CD14-positive monocyte (primary cell): ENCODE results near the gene MPL. TPM values are rescaled to one million over a fixed set of nuclear protein-coding genes. Genes with fewer than 3 reads are reported as not detected.

Experiments
- DNase-seq, 3 donors: peaks; one replicate each; pipeline ENCODE4 v3.0.0-alpha.2; 2011 to 2022
- H2AFZ ChIP-seq: 2 replicates; pipeline ENCODE4 v1.6.0; 2012; ENCODE audit warnings: mild to moderate bottlenecking, low read depth, low read length, inconsistent platforms; ENCODE audit not compliant: insufficient read depth, poor library complexity, severe bottlenecking
- H3K27ac ChIP-seq, 2 donors: 1 replicate in 1 of 2; 2 replicates in 1 of 2; pipeline ENCODE4 v1.5.1; 2012 to 2013; ENCODE audit warnings: low read length in 2 of 2, control low read depth in 1 of 2, inconsistent platforms in 1 of 2, low read depth in 1 of 2, mild to moderate bottlenecking in 1 of 2
- H3K27me3 ChIP-seq, 2 donors: one replicate each; pipeline versions ENCODE4 v1.6.0 to v1.6.1; 2011 to 2013; ENCODE audit warnings: low read length in 2 of 2; ENCODE audit not compliant: control insufficient read depth in 2 of 2, insufficient read depth in 2 of 2
- H3K36me3 ChIP-seq, 2 donors: replicated peaks in 1 of 2; 1 replicate in 1 of 2; 2 replicates in 1 of 2; pipeline versions ENCODE4 v1.5.1 to v1.6.1; 2012 to 2013; ENCODE audit warnings: low read length in 2 of 2, control low read depth in 1 of 2, inconsistent platforms in 1 of 2, mild to moderate bottlenecking in 1 of 2; ENCODE audit not compliant: insufficient read depth in 2 of 2, control insufficient read depth in 1 of 2
- H3K4me1 ChIP-seq, 2 donors: 1 replicate in 1 of 2; 2 replicates in 1 of 2; pipeline versions ENCODE4 v1.5.1 to v1.6.1; 2012 to 2013; ENCODE audit warnings: low read length in 2 of 2, control low read depth in 1 of 2, inconsistent platforms in 1 of 2, mild to moderate bottlenecking in 1 of 2, moderate library complexity in 1 of 2; ENCODE audit not compliant: insufficient read depth in 2 of 2, control insufficient read depth in 1 of 2
- H3K4me2 ChIP-seq: replicated peaks from 2 replicates; pipeline ENCODE3; 2012; ENCODE audit warnings: low read length, moderate library complexity, mild to moderate bottlenecking; ENCODE audit not compliant: poor library complexity, severe bottlenecking; ENCODE audit errors: extremely low read depth
- H3K4me3 ChIP-seq, 3 experiments: fragments of 200-600 bp in 1 of 3; sonication (generic) in 1 of 3; replicated peaks in 1 of 3; 1 replicate in 2 of 3; 2 replicates in 1 of 3; pipeline ENCODE4 v1.5.1; 2011 to 2013; ENCODE audit warnings: low read length in 3 of 3, mild to moderate bottlenecking in 3 of 3, control low read depth in 2 of 3, low read depth in 2 of 3, inconsistent platforms in 1 of 3, moderate library complexity in 1 of 3
- H3K79me2 ChIP-seq: 2 replicates; pipeline ENCODE4 v1.6.0; 2012; ENCODE audit warnings: mild to moderate bottlenecking, control low read depth, inconsistent platforms, low read length, moderate library complexity; ENCODE audit not compliant: insufficient read depth
- H3K9ac ChIP-seq: 2 replicates; pipeline ENCODE4 v1.6.0; 2017; ENCODE audit warnings: low read length, mild to moderate bottlenecking; ENCODE audit not compliant: insufficient read depth, poor library complexity, severe bottlenecking
- H3K9me3 ChIP-seq, 2 donors: replicated peaks in 1 of 2; 1 replicate in 1 of 2; 2 replicates in 1 of 2; pipeline versions ENCODE4 v1.5.1 to v1.6.1; 2012 to 2013; ENCODE audit warnings: low read length in 2 of 2, control low read depth in 1 of 2; ENCODE audit not compliant: control insufficient read depth in 1 of 2, insufficient read depth in 1 of 2
- H4K20me1 ChIP-seq: 2 replicates; pipeline ENCODE4 v1.6.0; 2012; ENCODE audit warnings: mild to moderate bottlenecking, low read length, control low read depth, moderate library complexity; ENCODE audit not compliant: insufficient read depth
- H3K27ac Mint-ChIP-seq, 7 donors: one replicate each; pipeline ENCODE4 v1.8.0; 2020; ENCODE audit warnings: mild to moderate bottlenecking in 7 of 7, mixed read lengths in 7 of 7, moderate library complexity in 6 of 7, inconsistent platforms in 2 of 7
- H3K27me3 Mint-ChIP-seq, 3 donors: one replicate each; pipeline ENCODE4 v1.8.0; 2021 to 2022; ENCODE audit warnings: low read depth in 3 of 3, mild to moderate bottlenecking in 3 of 3, mixed read lengths in 3 of 3, moderate library complexity in 3 of 3, inconsistent platforms in 1 of 3
- H3K36me3 Mint-ChIP-seq, 2 donors: one replicate each; pipeline ENCODE4 v1.8.0; 2020; ENCODE audit warnings: mixed read lengths in 2 of 2, inconsistent platforms in 1 of 2, mild to moderate bottlenecking in 1 of 2
- H3K4me1 Mint-ChIP-seq: one replicate; pipeline ENCODE4 v1.8.0; 2020; ENCODE audit warnings: mild to moderate bottlenecking, mixed read lengths
- H3K4me3 Mint-ChIP-seq, 2 donors: one replicate each; pipeline ENCODE4 v1.8.0; 2020; ENCODE audit warnings: mild to moderate bottlenecking in 2 of 2, mixed read lengths in 2 of 2, moderate library complexity in 1 of 2
- H3K9me3 Mint-ChIP-seq, 7 donors: one replicate each; pipeline ENCODE4 v1.8.0; 2020 to 2022; ENCODE audit warnings: mixed read lengths in 7 of 7, mild to moderate bottlenecking in 6 of 7, moderate library complexity in 6 of 7, inconsistent platforms in 2 of 7
- CTCF ChIP-seq: fragments of 200-600 bp; IDR thresholded peaks from one replicate; pipeline ENCODE4 v1.8.0; 2022; ENCODE audit warnings: antibody characterized with exemption, mild to moderate bottlenecking
- WGBS: methylation state at CpG from one replicate; pipeline ENCODE4 v1.1.5; 2013; ENCODE audit warnings: missing lambda C conversion rate; ENCODE audit not compliant: insufficient coverage; 5-methylcytosine and 5-hydroxymethylcytosine counted together
- intact Hi-C, 2 donors: fragments of 100-400 bp; cut with micrococcal nuclease; formaldehyde crosslinking; loops; one replicate each; pipeline versions ENCODE4 v1.15.0 to v1.15.1; 2023
- polyA minus RNA-seq: library from RNA; depleted of rRNA, polyadenylated mRNA; stranded (reverse); fragments of >200 nt; gene quantifications from 2 replicates; pipeline ENCODE4 v1.2.3, GENCODE V29; 2012
- polyA plus RNA-seq, 3 donors: library from polyadenylated mRNA; depleted of rRNA in 1 of 3; unstranded in 2 of 3; stranded (reverse) in 1 of 3; fragments of 300-500 nt in 2 of 3; fragments of >200 nt in 1 of 3; fragmentation: Illumina TruSeq in 2 of 3; gene quantifications; 1 replicate in 2 of 3; 2 replicates in 1 of 3; pipeline ENCODE4 v1.2.3, GENCODE V29; 2012 to 2021
- total RNA-seq, 12 experiments: library from RNA in 1 of 12; stranded (reverse) in 1 of 12; fragments of 120-200 nt in 1 of 12; gene quantifications; one replicate each; pipeline ENCODE4 v1.2.4 and lab custom pipeline; 2013 to 2026; ENCODE audit warnings: mixed read lengths in 6 of 12, inconsistent platforms in 1 of 12

MPL gene
- total RNA-seq (2013), result 0.06 TPM
- polyA plus RNA-seq, result not detected
- not detected in 2 replicates for polyA minus RNA-seq
- total RNA-seq (lab: John Stamatoyannopoulos, UW), result 0 to 1.4 (median 0) reads per million in 11 experiments

- Histone ChIP-seq H3K27ac (no peak within 1 kb of the TSS), H3K9me3 (no peaks in the 10 kb centered on the region), H3K9ac (no peak within 1 kb of the TSS), H3K27me3 (no peaks in the 10 kb centered on the region), H3K4me3 (no peak within 1 kb of the TSS), H2AFZ (no peak within 1 kb of the TSS), H4K20me1 (no peaks in the 10 kb centered on the region), H3K36me3 (no peaks in the 10 kb centered on the region), H3K79me2 (no peaks in the 10 kb centered on the region), H3K4me1 (no peaks in the 10 kb centered on the region), H3K4me2 (no peak within 1 kb of the TSS)
- DNase-seq, result no peak
- Mint-ChIP-seq H3K4me3 (no peak within 1 kb of the TSS), H3K9me3 (peaks cover 0 to 2% (median 0%) of the 10 kb centered on the region in 7 donors), H3K27me3 (peaks cover 0 to 4% (median 0%) of the 10 kb centered on the region in 3 donors), H3K36me3 (no peaks in the 10 kb centered on the region), H3K27ac (no peak within 1 kb of the TSS), H3K4me1 (peaks cover 3% of the 10 kb centered on the region)
- WGBS, result 0% methylated on average over 2 of the region's 3 CpGs
- TF ChIP-seq CTCF, result no peak
- intact Hi-C loops, result no loop called here
Measured at GRCh38 chr1:43337588-43337987, at the start of gene MPL. MPL (plus strand) TSS chr1:43337818; CDS start chr1:43337849, 31 bp downstream.

- H2AFZ ChIP-seq, result no peak overlapping the region
- no peaks in the 10 kb centered on the region for H3K79me2 ChIP-seq
- Mint-ChIP-seq H3K4me3 (no peak overlapping the region), H3K36me3 (no peaks in the 10 kb centered on the region), H3K27me3 (peaks cover 2 to 4% (median 4%) of the 10 kb centered on the region in 3 donors), H3K9me3 (no peaks in the 10 kb centered on the region), H3K4me1 (no peaks in the 10 kb centered on the region), H3K27ac (no peak overlapping the region)
- no peaks in the 10 kb centered on the region for H4K20me1 ChIP-seq
- H3K9ac ChIP-seq, result no peak overlapping the region
- no peaks in the 10 kb centered on the region for H3K36me3 ChIP-seq
- DNase-seq, result no peak
- no peaks in the 10 kb centered on the region for H3K4me1 ChIP-seq
- no peaks in the 10 kb centered on the region for H3K9me3 ChIP-seq
- no peak overlapping the region for H3K27ac ChIP-seq
- WGBS, result 92% methylated on average over 5 of the region's 9 CpGs
- no peaks in the 10 kb centered on the region for H3K27me3 ChIP-seq
- H3K4me2 ChIP-seq, result no peak overlapping the region
- intact Hi-C loops, result no loop called here
- H3K4me3 ChIP-seq, result no peak overlapping the region
- no peak for TF ChIP-seq CTCF
Measured at GRCh38 chr1:43288058-43288784, 49.4 kb upstream of the MPL start.
